HG02610 (cell line): ENCODE data around the gene FGD3.

Experiments used
- ATAC-seq: cut with Tn5 transposase; IDR thresholded peaks from one replicate; pipeline ENCODE4 v1.9.1; 2021; ENCODE audit warnings: mild to moderate bottlenecking, moderate library complexity; ENCODE audit not compliant: unreplicated experiment

Gene FGD3

DNA sequence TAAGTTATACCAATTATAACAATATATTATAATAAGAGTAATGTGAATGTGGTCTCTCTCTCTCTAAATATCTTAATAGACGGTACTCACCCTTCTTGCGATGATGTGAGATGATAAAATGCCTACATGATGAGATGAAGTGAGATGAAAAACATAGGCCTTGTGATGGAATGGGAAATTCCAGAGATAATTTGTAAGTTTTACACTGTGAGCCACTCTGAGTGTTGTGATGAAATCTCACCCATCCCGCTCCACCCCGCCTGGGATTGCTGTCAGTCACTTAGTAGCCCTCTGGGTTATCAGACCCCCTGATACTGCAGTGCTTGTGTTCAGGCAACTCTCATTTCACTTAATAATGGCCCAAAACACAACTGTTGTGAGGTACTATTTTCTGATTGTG lies 121.6 kb downstream of the FGD3 start:
- ATAC-seq = no peak

DNA sequence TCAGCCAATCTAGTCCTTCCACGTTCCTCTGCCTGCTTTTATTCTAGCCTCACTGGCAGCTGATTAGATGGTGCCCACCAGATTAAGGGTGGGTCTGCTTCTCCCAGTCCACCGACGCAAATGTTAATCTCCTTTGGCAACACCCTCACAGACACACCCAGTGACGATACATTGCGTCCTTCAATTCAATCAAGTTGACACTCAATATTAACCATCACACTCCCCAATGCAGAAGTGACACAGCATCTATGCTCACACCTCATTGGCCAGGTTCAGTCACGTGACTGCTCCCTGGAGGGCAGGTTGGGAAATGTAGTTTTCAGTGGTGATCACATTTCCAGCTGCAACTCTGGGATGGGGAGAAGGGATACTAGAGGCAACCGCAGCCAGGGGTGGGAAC lies 124.1 kb downstream of the FGD3 start:
- ATAC-seq = no peak

DNA sequence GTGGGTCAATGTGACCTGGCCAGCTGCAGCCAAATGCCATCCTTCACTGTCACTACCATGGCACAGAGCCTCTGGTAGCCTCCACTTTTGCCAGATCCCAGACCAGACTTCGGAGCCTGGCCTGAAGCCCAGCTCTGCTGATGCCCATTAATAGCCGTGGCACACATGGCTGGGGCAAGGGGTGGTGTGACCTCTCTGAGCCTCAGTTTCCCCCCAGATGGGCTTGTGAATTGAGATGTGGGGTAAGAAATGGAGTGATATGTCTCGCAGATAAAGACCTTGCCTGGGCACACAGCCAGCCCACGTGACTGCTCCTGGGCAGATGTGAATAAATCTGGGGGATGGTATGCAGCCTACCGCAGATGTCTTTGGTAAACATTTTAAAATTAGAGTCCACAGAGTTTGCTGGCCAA lies 125.1 kb downstream of the FGD3 start:
- no peak for ATAC-seq

DNA sequence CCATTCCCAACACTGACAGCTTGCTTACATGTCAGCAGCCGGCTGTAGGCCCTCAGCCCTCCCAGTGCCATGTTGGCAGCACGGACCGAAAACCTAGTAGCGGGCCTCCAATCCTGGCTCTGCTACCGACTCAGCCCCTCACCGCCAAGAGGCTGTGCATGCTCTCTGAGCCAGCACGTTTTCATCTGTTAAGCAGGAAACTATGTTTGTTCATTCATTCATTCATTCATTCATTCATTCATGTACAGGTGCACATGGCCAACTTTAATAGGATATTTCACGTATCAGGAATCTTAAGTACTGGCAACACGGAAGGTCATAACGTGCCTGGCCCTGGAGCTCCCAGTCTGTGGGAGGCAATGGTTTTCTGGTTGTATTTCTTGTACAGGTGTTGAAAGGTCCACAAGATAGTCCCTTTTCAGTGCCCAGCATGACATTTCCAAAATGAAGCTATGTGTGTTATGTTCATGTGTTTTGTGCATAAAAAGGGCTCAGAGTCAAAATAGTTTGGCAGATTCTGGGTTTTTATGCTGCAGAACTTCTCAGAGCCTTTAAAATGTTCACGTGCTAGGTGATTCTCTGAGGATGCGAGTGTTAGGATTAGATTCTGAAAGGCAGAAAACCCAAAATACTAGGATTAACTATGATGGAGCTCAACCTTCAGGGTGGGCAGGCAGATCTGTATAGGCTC lies 128.9 kb downstream of the FGD3 start:
- no peak for ATAC-seq

DNA sequence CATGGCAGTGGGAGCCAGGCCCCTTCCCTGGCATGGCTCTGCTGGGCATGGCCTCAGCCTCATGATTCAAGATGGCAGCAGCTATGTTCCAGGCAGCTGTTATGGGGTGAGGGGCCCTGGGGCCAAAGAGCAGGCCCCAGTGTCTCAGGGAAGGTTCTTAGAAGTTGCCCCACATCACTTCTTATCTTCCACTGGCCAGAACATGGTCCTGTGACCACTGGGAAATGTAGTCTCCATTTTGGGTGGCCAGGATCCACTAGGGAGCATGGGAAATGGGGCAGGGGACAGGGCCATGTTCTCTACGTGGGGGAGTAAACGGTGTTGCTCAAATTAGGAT lies 129.4 kb downstream of the FGD3 start:
- ATAC-seq = no peak

DNA sequence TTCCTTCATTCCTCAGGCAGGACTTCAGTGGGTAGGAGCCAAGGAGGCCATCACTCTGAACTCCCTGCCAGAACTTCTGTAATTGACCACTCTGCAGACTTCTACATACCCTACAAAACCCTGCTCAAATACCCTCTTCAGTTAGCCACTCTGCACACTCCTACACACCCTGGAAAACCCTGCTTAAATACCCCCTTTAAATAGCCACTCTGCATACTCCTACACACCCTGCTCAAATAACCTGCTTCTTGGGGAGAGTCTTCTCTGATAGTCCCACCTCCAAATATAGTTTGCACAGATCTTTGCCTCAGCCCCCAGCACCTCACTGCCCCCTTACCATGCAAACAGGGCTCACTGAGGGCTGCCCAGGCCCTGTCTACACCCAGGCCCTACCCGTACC lies 130.0 kb downstream of the FGD3 start:
- no peak for ATAC-seq

DNA sequence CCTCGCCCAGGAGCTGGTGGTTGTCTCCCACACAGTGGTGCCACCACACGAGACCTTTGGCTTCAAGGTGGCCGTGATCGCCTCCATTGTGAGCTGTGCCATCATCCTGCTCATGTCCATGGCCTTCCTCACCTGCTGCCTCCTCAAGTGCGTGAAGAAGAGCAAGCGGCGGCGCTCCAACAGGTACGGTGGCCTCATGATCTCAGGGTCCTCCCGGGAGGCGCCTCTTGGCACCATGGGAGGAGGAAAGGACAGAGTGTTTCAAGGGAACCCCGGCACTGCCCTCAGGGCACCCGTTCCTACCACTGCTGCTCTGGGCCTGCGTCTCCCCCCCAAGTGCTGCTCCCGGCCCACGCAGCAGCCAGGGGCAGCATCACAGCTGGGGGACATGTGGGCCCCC lies 130.5 kb downstream of the FGD3 start:
- ATAC-seq = no peak

DNA sequence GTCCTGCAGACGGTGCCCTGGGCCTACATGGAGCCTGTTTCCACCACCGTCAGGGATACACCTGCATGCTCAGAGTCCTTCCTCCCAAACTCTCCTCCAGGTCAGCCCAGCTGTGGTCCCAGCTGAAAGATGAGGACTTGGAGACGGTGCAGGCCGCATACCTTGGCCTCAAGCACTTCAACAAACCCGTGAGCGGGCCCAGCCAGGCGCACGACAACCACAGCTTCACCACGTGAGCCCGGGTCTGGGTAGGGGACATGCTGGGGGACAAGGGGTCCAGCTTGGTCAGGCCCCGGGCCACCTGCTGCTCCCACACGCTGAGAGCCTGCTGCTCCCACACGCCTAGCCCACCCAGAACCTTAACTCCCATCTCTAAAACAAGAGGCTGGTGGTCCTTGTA lies 132.0 kb downstream of the FGD3 start:
- ATAC-seq = no peak

DNA sequence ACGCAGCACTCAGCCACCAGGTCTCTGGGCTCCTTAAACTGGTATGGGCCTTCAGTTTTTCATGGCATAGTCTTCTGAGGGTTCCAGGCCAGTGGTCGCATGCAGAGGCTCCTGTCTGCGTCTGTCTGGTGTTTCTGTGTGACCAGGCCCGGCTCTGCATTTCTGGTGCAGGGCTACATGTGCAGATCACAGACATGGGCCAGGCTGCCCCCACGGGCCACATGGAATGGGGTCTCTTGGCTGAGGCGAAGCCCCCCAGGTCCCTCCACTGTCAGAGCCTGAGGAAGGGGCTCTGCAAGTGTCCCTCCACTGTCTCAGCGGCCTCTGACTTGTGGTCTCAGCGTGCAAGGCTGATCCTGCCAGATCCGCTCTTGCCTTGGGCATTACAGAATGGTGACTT lies 133.1 kb downstream of the FGD3 start:
- no peak for ATAC-seq

DNA sequence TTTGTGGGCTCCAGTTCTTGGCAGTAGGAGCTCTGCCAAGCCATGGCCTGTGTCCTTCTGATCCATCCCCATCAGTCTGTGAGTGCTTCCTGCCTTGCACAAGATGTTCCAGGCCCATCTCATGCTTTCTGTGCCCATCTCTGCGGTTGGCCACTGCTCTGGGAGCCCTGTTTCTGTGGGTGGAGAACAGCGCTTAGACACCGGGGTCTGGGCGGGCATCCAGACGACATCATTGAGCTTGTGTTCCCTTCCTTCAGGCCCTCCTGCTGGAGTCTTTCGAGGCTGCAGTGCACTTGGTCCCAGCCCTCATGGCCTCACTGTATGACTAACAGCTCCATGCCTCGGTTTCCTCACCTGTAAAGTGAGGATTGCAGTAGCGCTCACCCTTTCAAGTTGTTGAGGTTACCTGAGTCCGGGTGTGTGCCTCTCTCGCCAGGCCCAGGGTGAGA lies 133.8 kb downstream of the FGD3 start:
- no peak for ATAC-seq

DNA sequence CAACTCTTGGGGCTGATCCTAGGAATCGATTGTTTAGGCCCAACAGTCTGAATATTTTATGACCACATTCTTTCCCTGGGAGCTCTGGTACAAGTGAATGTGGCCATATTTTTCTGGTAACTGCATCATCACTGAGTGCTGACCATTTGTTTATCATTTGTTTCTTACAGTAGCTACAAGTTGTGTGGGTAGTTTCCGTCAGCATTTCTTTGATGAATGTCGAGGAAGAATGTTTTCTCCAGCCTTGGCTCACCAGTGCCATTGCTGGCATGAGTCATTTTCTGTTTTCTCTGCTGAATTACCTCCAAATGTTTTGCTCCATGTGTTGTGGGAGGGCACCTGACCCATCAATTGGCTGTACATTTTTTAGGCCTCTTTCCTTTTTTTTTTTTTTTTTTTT lies 134.6 kb downstream of the FGD3 start:
- ATAC-seq = no peak

DNA sequence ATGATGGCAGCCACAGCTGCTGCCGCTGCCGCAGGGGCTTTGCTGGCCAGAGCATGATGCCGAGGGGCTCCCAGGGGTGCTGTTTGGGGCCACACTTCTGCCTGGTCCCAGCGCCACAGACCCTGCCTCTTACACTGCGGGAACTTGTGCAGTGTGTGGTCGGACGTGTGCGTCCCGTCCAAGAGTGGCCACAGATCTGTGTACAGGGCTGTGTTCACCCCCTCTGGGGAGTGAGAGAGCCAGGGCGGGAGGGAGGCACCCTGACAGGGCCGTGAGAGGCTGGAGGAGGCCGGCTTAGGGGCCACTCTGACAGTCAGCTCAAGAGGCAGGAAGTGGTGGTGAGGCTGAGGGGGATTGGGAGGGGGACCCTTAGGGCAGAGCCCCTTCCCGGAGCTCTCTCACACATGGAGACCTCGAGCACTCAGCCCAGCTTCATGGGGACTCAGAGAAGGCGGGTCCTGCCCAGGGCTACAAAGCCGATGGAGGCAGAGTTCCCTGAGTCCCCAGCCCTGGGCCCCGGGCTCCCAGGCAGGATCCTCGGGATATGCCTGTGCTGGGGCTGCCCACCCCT lies 135.6 kb downstream of the FGD3 start:
- ATAC-seq = no peak

DNA sequence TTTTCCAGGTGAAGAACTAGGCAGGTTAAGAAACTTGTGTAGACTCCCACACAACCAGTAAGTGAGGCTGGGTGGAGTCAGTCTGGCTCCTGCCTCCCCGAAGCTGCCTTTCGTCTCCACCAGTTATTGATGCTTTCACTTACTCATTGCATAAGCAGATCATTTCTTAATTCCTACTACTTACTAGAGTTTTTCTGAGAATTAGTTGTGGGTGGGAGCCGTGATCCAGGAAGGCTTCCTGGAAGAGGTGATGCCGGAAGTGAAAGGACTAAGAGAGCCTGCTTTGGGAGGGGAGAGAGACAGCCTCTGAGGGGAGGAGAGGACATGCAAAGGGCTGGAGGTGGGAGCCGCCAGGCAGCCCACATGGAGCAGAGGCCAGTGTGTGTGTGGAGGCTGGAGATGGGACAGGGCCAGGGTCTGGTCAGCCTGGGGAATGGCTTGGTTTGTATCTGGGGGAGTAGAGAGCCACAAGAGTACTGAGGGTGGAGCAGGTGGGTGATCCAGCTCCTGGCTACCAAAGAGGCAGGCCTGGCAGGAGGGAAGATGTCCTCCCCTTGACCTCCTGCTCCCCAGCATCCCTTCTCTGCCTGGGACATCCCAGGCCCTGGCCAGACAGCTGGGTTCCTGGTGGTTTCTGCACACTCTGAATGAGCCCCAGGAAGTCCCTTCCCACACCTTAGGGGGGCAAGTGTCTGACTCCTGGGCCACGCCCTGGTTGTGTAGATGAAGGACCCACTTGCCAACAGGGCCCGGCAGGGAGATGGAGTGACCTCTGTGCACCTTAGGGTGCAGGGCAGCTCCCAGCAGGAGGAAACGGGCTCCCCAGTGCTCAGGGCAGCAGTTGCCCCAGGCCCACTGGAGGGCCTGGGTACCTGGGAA lies 136.5 kb downstream of the FGD3 start:
- no peak for ATAC-seq

DNA sequence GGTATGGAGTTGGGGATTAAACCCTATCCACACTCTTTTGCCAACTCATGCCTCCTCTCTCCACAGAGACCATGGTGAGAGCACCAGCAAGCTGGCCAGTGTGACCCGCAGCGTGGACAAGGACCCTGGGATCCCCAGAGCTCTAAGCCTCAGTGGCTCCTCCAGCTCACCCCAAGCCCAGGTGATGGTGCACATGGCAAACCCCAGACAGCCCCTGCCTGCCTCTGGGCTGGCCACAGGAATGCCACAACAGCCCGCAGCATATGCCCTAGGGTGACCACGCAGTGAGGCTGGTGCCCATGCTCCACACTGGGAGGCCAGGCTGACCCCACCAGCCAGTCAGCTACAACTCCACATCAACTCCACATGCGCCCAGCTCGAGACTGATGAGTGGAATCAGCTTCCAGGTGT lies 137.2 kb downstream of the FGD3 start:
- ATAC-seq = no peak

DNA sequence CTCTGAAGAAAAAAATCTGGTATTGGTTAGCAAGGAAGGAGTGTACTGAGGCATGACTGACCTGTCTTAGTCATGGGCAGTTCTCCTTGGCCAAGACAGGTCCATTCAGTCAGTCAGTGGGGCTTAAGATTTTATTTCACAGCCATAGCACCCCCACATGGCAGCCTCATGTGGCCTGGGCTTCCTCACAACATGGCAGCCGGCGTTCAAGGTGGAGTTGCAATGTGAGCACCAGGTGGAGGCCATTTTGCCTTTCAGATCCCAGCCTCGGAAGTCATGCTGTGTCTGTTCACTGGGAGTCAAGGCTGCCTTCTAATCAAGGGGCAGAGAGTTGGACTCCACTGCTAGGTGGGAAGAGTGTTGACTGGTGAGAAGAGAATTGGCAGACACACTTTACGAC lies 138.4 kb downstream of the FGD3 start:
- ATAC-seq = no peak
